RWPE2 (cell line): Measurements from ENCODE around the gene GRIK3.

Experiments used
- ATAC-seq: fragments of 200-7000 bp; cut with Tn5 transposase; 3 replicates; pipeline ENCODE4 v1.9.1; 2021; ENCODE audit warnings: low read depth
- DNase-seq: peaks from one replicate; pipeline ENCODE4 v3.0.0-alpha.2; 2020; ENCODE audit warnings: low spot score
- H3K27ac ChIP-seq: fragments of 450-650 bp; 2 replicates; pipeline ENCODE4 v1.5.1; 2017; ENCODE audit warnings: mild to moderate bottlenecking; ENCODE audit not compliant: poor library complexity, severe bottlenecking
- H3K27me3 ChIP-seq: fragments of 250-450 bp; sonication (Bioruptor Pico); 2 replicates; pipeline ENCODE4 v1.5.1; 2021; ENCODE audit warnings: mild to moderate bottlenecking, moderate library complexity; ENCODE audit not compliant: insufficient read depth, poor library complexity, severe bottlenecking
- H3K36me3 ChIP-seq: fragments of 250-450 bp; sonication (Bioruptor Pico); 2 replicates; pipeline ENCODE4 v1.5.1; 2020; ENCODE audit warnings: low read depth, mild to moderate bottlenecking, moderate library complexity
- H3K4me1 ChIP-seq: fragments of 250-450 bp; sonication (Bioruptor Pico); 2 replicates; pipeline ENCODE4 v1.5.1; 2021; ENCODE audit warnings: mild to moderate bottlenecking, moderate library complexity; ENCODE audit not compliant: insufficient read depth, poor library complexity, severe bottlenecking
- H3K4me3 ChIP-seq: fragments of 250-450 bp; sonication (Bioruptor Pico); 2 replicates; pipeline ENCODE4 v1.5.1; 2021; ENCODE audit warnings: mild to moderate bottlenecking, moderate library complexity; ENCODE audit not compliant: severe bottlenecking
- H3K9me3 ChIP-seq: fragments of 250-450 bp; sonication (Bioruptor Pico); 2 replicates; pipeline ENCODE4 v1.5.1; 2021; ENCODE audit warnings: mild to moderate bottlenecking, moderate library complexity; ENCODE audit not compliant: severe bottlenecking
- TF ChIP-seq, protein P1 (sequence below): fragments of 450-650 bp; IDR thresholded peaks from one replicate; pipeline ENCODE4 v1.5.1; 2017; ENCODE audit warnings: mild to moderate bottlenecking, moderate library complexity; ENCODE audit not compliant: poor library complexity, severe bottlenecking

The GRIK3 gene

DNA sequence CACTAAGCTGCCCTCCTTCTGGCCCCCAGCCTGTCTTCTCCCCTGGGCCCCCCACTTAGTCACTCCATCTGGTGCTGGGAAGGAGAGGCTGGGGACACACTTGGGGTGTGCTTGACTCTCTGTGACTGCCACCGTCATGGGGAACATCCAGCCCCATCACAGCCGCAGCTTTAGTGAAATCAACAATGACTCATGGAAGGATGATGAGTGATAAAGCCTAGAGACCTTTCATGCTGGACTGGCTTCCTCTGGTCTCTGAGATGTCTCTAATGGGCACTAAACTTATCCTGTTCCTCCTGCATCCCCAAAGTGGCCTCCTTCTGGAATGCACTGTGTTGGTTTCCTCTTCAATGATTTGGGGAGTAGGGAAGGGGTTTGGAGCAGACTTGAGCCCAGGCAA is 172.9 kb downstream of the GRIK3 start:
- TF ChIP-seq, protein P1, sequence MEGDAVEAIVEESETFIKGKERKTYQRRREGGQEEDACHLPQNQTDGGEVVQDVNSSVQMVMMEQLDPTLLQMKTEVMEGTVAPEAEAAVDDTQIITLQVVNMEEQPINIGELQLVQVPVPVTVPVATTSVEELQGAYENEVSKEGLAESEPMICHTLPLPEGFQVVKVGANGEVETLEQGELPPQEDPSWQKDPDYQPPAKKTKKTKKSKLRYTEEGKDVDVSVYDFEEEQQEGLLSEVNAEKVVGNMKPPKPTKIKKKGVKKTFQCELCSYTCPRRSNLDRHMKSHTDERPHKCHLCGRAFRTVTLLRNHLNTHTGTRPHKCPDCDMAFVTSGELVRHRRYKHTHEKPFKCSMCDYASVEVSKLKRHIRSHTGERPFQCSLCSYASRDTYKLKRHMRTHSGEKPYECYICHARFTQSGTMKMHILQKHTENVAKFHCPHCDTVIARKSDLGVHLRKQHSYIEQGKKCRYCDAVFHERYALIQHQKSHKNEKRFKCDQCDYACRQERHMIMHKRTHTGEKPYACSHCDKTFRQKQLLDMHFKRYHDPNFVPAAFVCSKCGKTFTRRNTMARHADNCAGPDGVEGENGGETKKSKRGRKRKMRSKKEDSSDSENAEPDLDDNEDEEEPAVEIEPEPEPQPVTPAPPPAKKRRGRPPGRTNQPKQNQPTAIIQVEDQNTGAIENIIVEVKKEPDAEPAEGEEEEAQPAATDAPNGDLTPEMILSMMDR: no peak
- DNase-seq (no peak), ATAC-seq (no peak)
- H3K36me3 ChIP-seq: no peaks in the 10 kb centered on the region
- H3K4me1 ChIP-seq: no peaks in the 10 kb centered on the region
- no peak overlapping the region for H3K4me3 ChIP-seq
- H3K27ac ChIP-seq: no peak overlapping the region
- H3K27me3 ChIP-seq: peaks cover 3% of the 10 kb centered on the region
- no peaks in the 10 kb centered on the region for H3K9me3 ChIP-seq

DNA sequence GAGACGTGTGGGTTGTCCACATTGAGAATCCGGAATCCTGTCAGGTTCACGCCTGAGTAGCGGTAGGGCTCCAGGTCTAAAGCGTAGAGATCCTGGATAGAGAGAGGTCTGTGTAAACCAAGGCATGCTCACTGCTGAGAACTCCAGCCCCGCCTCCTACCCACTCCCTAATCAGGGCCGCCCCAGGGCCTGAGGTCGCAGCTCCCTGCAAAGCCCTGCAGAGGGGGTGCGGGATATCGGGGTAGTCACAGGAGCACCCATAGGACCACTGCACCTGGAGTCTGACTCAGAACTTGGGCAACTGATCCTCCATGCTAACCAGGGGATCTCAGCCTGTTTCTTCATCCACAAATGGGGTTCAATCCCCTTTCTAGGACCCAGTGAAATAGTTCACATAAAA is 174.4 kb downstream of the GRIK3 start:
- Histone ChIP-seq H3K27me3 (peaks cover 15% of the 10 kb centered on the region), H3K4me1 (no peaks in the 10 kb centered on the region), H3K4me3 (no peak overlapping the region), H3K36me3 (no peaks in the 10 kb centered on the region), H3K9me3 (no peaks in the 10 kb centered on the region), H3K27ac (no peak overlapping the region)
- ATAC-seq: no peak
- no peak for DNase-seq
- TF ChIP-seq, protein P1: no peak

DNA sequence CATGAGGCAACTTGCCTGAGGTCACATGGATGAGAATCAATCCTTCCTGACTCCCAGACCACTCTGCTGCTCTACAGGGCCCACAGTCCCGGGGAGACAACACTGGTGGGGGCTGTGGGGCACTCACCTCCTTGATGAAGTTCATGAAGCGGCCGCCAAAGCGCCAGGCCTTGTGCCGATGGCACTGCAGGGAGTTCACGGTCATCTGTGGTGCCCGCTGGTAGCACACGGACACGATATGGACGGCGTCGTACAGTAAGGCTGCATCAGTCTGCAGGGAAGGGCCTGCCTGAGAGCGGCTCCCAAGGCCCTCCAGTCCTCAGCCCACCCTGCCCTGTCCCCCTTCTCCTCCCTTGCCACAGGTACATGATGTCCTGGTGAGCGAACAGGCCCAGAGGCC is 175.3 kb downstream of the GRIK3 start:
- DNase-seq (no peak), ATAC-seq (no peak)
- TF ChIP-seq, protein P1: no peak
- H3K27ac ChIP-seq: no peak overlapping the region
- peaks cover 23% of the 10 kb centered on the region for H3K27me3 ChIP-seq
- H3K36me3 ChIP-seq: no peaks in the 10 kb centered on the region
- H3K4me1 ChIP-seq: no peaks in the 10 kb centered on the region
- H3K4me3 ChIP-seq: no peak overlapping the region
- no peaks in the 10 kb centered on the region for H3K9me3 ChIP-seq

DNA sequence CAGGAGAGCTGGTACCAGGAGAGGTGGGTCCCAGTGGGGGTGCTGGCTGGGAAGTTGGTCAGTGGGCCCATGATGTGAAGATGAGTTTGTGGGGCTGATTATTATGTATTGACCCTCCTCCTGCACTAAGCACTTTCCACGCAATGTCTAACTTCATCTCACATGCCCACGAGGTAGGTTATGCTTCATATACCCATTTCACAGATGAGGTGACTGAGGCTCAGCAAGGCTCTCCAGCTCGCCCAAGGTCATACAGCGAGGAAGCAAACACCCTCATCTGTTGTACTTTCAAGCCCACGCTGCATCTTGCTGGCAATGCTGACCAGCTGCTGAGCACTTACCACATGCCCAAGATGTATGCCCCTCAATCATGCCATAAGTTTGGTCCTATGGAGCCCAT is 175.8 kb downstream of the GRIK3 start:
- Histone ChIP-seq H3K4me1 (no peaks in the 10 kb centered on the region), H3K9me3 (no peaks in the 10 kb centered on the region), H3K4me3 (no peak overlapping the region), H3K27me3 (peaks cover 23% of the 10 kb centered on the region), H3K36me3 (no peaks in the 10 kb centered on the region), H3K27ac (no peak overlapping the region)
- TF ChIP-seq, protein P1: no peak
- DNase-seq: no peak
- ATAC-seq: no peak

DNA sequence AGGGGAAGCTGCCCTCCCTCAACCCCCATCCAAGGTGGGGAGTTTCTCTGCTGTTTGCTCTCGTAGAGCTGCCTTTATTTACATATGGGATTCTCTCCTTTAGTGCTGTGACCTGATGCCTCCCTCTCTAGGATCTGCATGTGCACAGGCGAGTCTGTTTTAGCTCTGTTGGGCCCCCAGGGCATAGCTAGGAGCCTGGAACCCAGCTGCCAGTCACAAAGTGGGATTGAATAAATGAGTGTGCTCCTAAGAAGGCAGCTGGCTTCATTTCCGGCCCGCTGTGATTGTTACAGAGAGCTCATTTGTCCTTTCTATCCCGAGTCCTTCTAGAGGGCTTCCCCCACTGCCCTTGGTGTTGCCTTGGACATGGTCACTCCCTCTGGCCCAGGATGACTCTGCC is 176.6 kb downstream of the GRIK3 start:
- DNase-seq (no peak), ATAC-seq (no peak)
- no peaks in the 10 kb centered on the region for H3K9me3 ChIP-seq
- no peaks in the 10 kb centered on the region for H3K36me3 ChIP-seq
- TF ChIP-seq, protein P1: no peak
- H3K27ac ChIP-seq: no peak overlapping the region
- peaks cover 25% of the 10 kb centered on the region for H3K27me3 ChIP-seq
- H3K4me3 ChIP-seq: no peak overlapping the region
- no peaks in the 10 kb centered on the region for H3K4me1 ChIP-seq
